ENCODE data around the gene ADO.
"Not testable (repeated sequence)": the region's sequence is repeated elsewhere in the genome, so short reads cannot be mapped to it uniquely, and the experiment has no call there.

ADO gene

GRCh38 chr10:62804356-62805230 is at the start of gene ADO:
Gene ADO (plus strand): TSS chr10:62804720. CDS start chr10:62805060, 340 bp downstream.
- no peak for FAIRE-seq

DNA sequence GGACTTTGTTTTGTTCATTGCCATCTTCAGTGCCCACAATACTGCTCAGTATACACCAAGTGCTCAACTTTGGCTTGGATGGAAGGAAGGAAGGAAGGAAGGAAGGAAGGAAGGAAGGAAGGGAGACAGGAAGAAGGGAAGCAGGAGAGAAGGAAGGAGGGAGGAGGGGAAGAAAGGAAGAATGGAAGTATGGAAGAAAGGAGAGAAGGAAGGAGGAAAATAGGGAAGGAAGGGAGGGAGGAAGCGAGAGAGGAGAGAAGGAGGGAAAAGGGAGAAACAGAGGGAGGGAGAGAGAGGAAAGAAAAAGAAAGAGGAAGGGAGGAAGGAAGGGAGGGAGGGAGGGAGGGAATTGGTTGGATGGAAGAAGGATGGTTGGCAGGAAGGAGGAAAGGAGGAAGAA is 49.6 kb upstream of the ADO start:
- no peak for FAIRE-seq

GRCh38 chr10:62755662-62756653 is 48.6 kb upstream of the ADO start:
- no peak for FAIRE-seq

DNA sequence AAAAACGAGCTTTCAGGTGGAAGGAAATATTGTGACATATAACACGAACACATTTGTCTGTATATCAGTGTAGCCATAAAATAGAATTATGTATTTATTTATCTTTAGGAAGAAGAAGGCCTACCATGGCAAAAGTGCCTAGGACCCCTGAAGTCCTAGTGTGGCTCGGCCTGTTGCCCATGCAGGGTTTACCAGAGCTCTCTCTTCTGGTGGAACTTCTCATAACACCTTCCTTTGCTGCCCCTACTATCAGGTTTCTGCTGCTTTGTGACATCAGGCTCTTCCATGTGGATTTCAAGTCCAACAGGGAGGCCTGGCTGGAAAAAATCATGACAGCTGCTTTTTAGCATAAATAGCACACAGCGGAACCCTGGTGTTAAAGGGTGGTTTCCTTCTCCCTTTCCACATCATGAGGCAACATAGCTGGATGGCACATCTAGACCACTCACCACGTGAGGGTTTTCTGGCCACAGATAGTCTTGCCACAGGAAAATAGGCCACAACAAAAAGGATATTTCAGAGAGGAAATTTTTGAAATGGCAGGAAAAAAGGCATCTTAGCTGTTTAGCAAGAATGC is 44.8 kb upstream of the ADO start:
- no peak for FAIRE-seq

DNA sequence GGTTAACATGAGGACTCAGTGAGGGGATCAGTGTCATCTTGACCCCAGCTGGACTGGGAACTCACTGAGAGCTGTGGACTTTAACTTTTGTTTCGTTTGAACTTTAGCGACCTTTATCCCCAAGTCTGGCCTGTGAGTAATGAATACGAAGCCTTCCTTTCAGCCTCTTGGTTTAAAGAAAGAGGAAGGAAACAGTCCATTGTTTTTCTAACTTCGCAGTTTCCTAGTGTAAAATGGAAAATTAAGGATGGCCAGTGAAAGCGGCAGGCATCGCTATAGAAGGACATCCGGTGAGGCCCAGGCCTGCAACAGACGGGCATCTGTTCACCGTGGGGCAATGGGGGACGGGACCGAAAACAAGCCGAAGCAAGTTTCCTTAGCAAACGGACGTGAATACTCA is 44.1 kb upstream of the ADO start:
- no peak for FAIRE-seq

GRCh38 chr10:62761115-62761514 is 43.4 kb upstream of the ADO start:
- no peak for FAIRE-seq

DNA sequence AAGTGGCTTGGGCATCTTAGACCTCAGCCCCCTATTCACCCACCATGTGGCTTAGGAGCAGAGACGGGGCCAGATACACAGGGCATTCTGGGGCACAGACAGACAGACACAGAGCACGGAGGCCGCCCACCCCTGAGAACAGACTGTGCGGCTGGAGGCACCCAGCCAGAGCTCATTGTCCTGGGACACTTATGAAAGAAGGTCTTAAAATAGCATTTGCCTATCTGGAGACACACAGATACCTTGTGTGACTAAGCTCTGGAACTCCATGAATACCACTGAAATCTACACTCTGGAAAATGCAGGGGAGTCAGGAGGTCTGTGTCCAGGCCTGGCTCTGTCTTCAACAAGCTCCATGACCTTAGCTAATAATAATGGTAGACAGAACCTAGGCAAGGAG is 41.4 kb upstream of the ADO start:
- no peak for FAIRE-seq

- FAIRE-seq, result no peak
Observed at GRCh38 chr10:62764011-62764410, 40.5 kb upstream of the ADO start.

GRCh38 chr10:62765726-62766125 is 38.8 kb upstream of the ADO start:
- no peak for FAIRE-seq

- no peak for FAIRE-seq
Observed at GRCh38 chr10:62766386-62766785, 38.1 kb upstream of the ADO start.

- FAIRE-seq, result no peak
Observed at GRCh38 chr10:62769574-62770242, 34.8 kb upstream of the ADO start.

DNA sequence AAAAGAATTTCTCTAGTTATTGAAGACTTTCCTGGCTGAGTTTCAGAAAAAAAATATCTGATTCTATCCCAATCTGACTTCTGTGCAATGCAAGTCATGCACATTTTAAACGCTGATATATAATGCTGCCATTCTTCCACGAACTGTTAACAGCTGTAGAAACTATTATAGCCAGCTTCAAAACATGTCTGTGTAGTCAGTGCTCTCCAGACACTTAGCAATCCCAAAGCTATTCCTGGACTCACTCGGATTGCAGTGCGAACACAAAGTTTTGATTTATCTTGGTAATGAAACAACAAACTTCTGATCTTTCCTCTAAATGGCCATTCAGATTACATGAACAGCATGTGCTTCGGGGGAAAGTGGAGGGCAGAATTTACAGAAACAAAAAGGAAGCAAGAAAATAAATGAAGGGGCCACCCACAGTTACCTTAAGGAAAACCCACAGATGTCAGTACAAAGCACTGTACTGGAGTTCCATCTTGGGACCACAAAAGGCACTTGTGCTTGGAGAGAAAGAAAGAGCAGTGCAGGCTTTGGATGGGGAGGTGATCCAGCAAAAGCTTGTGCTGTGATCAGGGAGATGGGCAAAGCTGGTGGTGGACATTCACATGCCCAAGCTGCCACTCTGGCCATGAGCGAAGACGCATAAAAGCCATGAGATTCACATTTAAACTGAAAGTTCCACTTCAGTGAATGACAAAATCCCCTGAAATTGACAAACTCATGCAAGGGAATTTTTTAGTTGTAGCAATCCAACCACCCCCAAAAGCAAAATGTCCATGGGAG is 32.1 kb upstream of the ADO start:
- no peak for FAIRE-seq

GRCh38 chr10:62778125-62778524 is 26.4 kb upstream of the ADO start:
- no peak for FAIRE-seq

DNA sequence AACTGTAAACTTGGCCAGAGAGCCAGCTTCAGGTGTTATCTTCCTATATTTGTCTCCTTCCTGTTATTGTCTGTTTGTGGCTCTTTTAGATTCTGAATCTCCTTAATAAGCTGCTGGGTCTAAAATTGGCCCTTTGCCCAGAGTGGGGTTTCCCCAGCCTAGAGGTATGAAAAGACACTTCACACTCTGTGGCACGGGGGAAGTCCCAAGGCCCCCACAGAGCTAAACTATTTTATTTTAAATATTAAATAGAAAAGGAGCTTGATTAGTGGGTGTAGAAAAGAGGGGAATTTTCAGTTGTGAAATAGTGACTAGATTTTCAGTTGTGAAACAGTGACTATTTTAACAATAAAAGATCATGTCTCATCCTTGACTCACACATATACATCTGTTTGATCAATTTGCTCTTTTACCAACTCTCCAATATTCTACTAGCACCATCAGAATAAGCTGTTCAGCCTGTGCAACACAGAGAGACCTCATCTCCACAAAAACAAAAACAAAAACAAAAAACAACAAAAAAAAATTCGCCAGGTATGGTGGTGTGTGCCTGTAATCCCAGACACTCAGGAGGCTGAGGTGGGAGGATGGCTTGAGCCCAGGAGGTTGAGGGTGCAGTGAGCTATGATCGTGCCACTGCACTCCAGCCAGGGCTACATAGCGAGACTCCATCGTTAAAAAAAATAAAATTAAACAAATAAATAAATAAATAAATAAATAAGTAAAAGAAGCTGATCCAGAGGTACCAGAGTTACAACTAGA is 24.9 kb upstream of the ADO start:
- no peak for FAIRE-seq

- FAIRE-seq, result not testable (repeated sequence)
Observed at GRCh38 chr10:62784537-62784936, 20.0 kb upstream of the ADO start.

DNA sequence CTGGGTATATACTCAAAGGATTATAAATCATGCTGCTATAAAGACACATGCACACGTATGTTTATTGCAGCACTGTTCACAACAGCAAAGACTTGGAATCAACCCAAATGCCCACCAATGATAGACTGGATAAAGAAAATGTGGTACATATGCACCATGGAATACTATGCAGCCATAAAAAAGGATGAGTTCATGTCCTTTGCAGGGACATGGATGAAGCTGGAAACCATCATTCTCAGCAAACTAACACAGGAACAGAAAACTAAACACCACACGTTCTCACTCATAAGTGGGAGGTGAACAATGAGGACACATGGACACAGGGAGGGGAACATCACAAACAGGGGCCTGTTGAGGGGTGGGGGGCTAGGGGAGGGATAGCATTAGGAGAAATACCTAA is 16.2 kb upstream of the ADO start:
- FAIRE-seq, result not testable (repeated sequence)

- no peak for FAIRE-seq
Observed at GRCh38 chr10:62788861-62789467, 15.6 kb upstream of the ADO start.

DNA sequence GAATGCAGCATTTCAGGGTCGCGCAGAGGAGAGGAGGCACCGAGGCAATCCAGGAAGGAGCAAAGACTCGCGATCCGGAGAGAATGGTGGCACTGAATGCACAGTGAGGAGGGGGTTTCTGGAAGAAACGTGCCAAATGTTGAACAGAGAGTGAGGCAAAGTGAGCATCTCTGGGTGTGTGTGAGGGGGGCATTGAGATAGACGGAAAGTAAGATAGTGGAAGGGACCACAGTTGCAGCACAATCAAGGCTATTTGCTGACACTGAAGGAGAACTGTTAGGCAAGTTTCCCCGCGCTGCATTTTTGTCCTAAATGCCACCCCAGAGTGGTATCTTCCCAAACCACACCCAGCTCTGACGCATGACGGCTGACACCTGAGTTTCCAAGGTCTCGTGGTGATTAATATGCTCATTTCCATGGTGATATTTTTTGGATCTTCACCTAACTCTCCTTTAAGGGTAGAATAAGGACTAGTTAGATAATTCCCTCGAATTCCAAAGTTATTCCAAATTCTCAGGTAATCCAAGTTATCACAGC is 14.4 kb upstream of the ADO start:
- no peak for FAIRE-seq

GRCh38 chr10:62790571-62790970 is 13.9 kb upstream of the ADO start:
- no peak for FAIRE-seq

DNA sequence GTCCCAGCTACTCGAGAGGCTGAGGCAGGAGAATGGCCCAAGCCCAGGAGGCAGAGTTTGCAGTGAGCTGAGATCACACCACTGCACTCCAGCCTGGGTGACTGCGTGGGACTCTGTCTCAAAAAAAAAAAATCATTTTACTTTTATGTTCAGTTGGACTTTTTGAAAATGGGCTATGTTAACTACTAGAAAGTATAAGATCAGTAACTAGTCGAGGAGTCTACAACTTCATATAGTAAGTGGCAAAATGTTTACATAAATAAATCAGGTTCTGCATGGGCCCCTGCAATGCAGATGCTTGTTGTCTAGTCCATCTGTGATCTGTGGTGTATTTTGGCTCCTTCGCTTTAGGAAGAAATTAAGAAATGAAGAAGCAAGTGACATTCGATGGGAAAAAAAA is 12.3 kb upstream of the ADO start:
- no peak for FAIRE-seq

Data from G401.6 (cell line).